ENCODE results near the gene TNFRSF1B. TPM values are rescaled to one million over a fixed set of nuclear protein-coding genes. Genes with fewer than 3 reads are reported as not detected.
A peak's percentile ranks its signal among the peaks of the same experiment; 100 is the strongest.

TNFRSF1B gene
- total RNA-seq: 15.5 TPM
- long read RNA-seq, transcript TNFRSF1B-201 (10 exons, 3,683 nt): major isoform, 10 of 29 reads
- long read RNA-seq, partial matches to known transcripts: 5 of 29 reads
- long read RNA-seq, other reads (novel, unspliced or antisense): 14 of 29 reads

- peak; percentile 93 for DNase-seq (ENCODE audit: low spot score)
- intact Hi-C loops (cut with DNase I): no loop called here
Observed at GRCh38 chr1:12166834-12167492, at the start of gene TNFRSF1B. Gene TNFRSF1B, plus strand, starts transcription at chr1:12166991. Its CDS starts 101 bp downstream, at chr1:12167092.

- intact Hi-C loops (cut with DNase I): loop anchor here (10.0 kb wide), 1 partner anchor 533 kb away; no protein-coding TSS in a partner anchor
- DNase-seq (ENCODE audit: low spot score): no peak
Observed at GRCh38 chr1:12121212-12122003, 45.4 kb upstream of the TNFRSF1B start.

GRCh38 chr1:12123172-12123571, 43.6 kb upstream of the TNFRSF1B start:
- DNase-seq (ENCODE audit: low spot score): no peak
- intact Hi-C loops (cut with DNase I): loop anchor here (10.0 kb wide), 1 partner anchor 532 kb away; no protein-coding TSS in a partner anchor

GRCh38 chr1:12124693-12125421, 41.9 kb upstream of the TNFRSF1B start:
- DNase-seq (ENCODE audit: low spot score): peak; percentile 93
- intact Hi-C loops (cut with DNase I): loop anchor here (1.0 to 10.0 kb wide), 2 partner anchors 83 to 530 kb away; no protein-coding TSS in a partner anchor

- intact Hi-C loops (cut with DNase I): loop anchor here (1.0 to 10.0 kb wide), 2 partner anchors 83 to 529 kb away; no protein-coding TSS in a partner anchor
- no peak for DNase-seq (ENCODE audit: low spot score)
Observed at GRCh38 chr1:12125422-12126355, 41.1 kb upstream of the TNFRSF1B start.

- intact Hi-C loops (cut with DNase I): loop anchor here (10.0 kb wide), 1 partner anchor 528 kb away; no protein-coding TSS in a partner anchor
Observed at GRCh38 chr1:12126781-12127180, 40.0 kb upstream of the TNFRSF1B start.

GRCh38 chr1:12127206-12127810, 39.5 kb upstream of the TNFRSF1B start:
- intact Hi-C loops (cut with DNase I): loop anchor here (10.0 kb wide), 1 partner anchor 527 kb away; no protein-coding TSS in a partner anchor

More at GRCh38 chr1:12126781-12127180, 40.0 kb upstream of the TNFRSF1B start:
- no peak for DNase-seq (ENCODE audit: low spot score)

GRCh38 chr1:12128120-12128519, 38.7 kb upstream of the TNFRSF1B start:
- no peak for DNase-seq (ENCODE audit: low spot score)
- intact Hi-C loops (cut with DNase I): loop anchor here (10.0 kb wide), 1 partner anchor 527 kb away; no protein-coding TSS in a partner anchor

More at GRCh38 chr1:12127206-12127810, 39.5 kb upstream of the TNFRSF1B start:
- DNase-seq (ENCODE audit: low spot score): no peak

- intact Hi-C loops (cut with DNase I): loop anchor here (10.0 kb wide), 1 partner anchor 525 kb away; no protein-coding TSS in a partner anchor
Observed at GRCh38 chr1:12129624-12130023, 37.2 kb upstream of the TNFRSF1B start.

GRCh38 chr1:12130466-12131130, 36.2 kb upstream of the TNFRSF1B start:
- DNase-seq (ENCODE audit: low spot score): no peak
- intact Hi-C loops (cut with DNase I): no loop called here

More at GRCh38 chr1:12129624-12130023, 37.2 kb upstream of the TNFRSF1B start:
- no peak for DNase-seq (ENCODE audit: low spot score)

- intact Hi-C loops (cut with DNase I): no loop called here
- DNase-seq (ENCODE audit: low spot score): no peak
Observed at GRCh38 chr1:12132078-12132477, 34.7 kb upstream of the TNFRSF1B start.

GRCh38 chr1:12134716-12135115, 32.1 kb upstream of the TNFRSF1B start:
- no peak for DNase-seq (ENCODE audit: low spot score)
- intact Hi-C loops (cut with DNase I): no loop called here

GRCh38 chr1:12135612-12136011, 31.2 kb upstream of the TNFRSF1B start:
- intact Hi-C loops (cut with DNase I): no loop called here
- DNase-seq (ENCODE audit: low spot score): no peak

GRCh38 chr1:12136916-12137610, 29.7 kb upstream of the TNFRSF1B start:
- no peak for DNase-seq (ENCODE audit: low spot score)
- intact Hi-C loops (cut with DNase I): no loop called here

GRCh38 chr1:12138196-12139168, 28.3 kb upstream of the TNFRSF1B start:
- intact Hi-C loops (cut with DNase I): no loop called here

GRCh38 chr1:12140016-12140415, 26.8 kb upstream of the TNFRSF1B start:
- intact Hi-C loops (cut with DNase I): no loop called here
- DNase-seq (ENCODE audit: low spot score): no peak

More at GRCh38 chr1:12138196-12139168, 28.3 kb upstream of the TNFRSF1B start:
- no peak for DNase-seq (ENCODE audit: low spot score)
